Measurements from ENCODE around the gene COG4. TPM values are rescaled to one million over a fixed set of nuclear protein-coding genes. Genes with fewer than 3 reads are reported as not detected.

Gene COG4
- total RNA-seq, 4 donors from 2014 or later = 41.1 to 109 (median 47.1) TPM

DNA sequence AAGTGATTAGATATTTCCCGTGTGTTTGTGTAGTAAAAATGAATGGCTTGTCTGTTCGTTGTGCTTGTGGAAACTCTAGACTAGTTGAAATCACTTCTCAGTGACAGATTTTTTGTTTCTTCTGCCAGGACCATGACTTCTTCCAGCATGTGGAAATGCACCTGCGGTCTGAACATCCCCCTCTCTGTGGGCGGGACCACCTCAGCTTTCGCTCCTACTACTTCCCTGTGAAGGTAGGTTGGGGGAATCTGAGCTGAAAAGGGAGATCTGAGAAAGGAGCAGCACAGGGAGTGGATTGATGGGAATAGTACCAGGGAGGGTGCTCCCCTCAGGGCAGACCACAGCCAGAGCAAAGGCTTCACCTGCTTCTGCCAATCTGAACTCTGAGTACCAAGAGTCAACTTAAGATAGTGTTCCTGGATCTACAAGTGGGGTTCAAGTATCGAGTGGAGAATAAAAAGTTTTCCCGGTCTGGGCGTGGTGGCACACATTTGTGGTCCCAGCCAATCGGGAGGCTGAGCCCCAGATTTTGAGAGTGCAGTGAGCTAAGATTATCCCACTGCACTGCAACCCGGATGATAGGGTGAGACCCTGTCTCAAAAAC, 47.7 kb upstream of the COG4 start:
- no peak for DNase-seq (ENCODE audit: low spot score in 2 of 2)
- H3K27ac ChIP-seq = peak overlapping the region in 1 of 4 donors; percentile 22
- peaks cover 0 to 73% (median 43%) of the 10 kb centered on the region in 3 donors for H3K36me3 ChIP-seq

DNA sequence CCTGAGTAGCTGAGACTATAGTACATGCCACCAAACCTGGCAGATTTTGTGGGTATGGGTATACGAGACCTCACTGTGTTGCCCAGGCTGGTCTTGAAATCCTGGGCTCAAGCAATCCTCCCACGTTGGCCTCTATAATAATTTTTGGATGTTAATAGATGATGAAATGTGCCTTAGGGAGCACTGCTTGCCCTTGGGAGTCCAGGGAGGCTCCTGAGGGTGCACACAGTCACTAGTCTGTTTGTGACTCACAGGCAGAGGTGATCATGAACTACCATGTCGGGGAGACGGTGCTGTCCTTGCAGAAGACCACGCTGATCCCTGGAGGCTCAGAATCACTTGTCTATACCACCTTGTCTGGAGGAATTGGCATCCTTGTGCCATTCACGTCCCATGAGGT, 46.4 kb upstream of the COG4 start:
- Histone ChIP-seq H3K9me3 (no peaks in the 10 kb centered on the region), H3K27ac (no peak overlapping the region), H3K27me3 (no peaks in the 10 kb centered on the region), H3K4me3 (no peak overlapping the region), H3K36me3 (peaks cover 0 to 83% (median 54%) of the 10 kb centered on the region in 3 donors), H3K4me1 (peaks cover 3 to 32% (median 22%) of the 10 kb centered on the region in 4 donors)
- 84 to 92% methylated on average over 6 of the region's 6 CpGs for WGBS, 2 donors
- TF ChIP-seq, protein P1, sequence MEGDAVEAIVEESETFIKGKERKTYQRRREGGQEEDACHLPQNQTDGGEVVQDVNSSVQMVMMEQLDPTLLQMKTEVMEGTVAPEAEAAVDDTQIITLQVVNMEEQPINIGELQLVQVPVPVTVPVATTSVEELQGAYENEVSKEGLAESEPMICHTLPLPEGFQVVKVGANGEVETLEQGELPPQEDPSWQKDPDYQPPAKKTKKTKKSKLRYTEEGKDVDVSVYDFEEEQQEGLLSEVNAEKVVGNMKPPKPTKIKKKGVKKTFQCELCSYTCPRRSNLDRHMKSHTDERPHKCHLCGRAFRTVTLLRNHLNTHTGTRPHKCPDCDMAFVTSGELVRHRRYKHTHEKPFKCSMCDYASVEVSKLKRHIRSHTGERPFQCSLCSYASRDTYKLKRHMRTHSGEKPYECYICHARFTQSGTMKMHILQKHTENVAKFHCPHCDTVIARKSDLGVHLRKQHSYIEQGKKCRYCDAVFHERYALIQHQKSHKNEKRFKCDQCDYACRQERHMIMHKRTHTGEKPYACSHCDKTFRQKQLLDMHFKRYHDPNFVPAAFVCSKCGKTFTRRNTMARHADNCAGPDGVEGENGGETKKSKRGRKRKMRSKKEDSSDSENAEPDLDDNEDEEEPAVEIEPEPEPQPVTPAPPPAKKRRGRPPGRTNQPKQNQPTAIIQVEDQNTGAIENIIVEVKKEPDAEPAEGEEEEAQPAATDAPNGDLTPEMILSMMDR (IDR thresholded peaks at IDR 0.05) = no peak
- DNase-seq (ENCODE audit: low spot score in 2 of 2) = no peak

More for the DNA sequence above, 47.7 kb upstream of the COG4 start:
- no peaks in the 10 kb centered on the region for H3K9me3 ChIP-seq
- TF ChIP-seq, protein P1 (IDR thresholded peaks at IDR 0.05) = no peak
- TF ChIP-seq POLR2A (IDR thresholded peaks at IDR 0.05) (no peak), EP300 (IDR thresholded peaks at IDR 0.05) (no peak)
- H3K4me3 ChIP-seq = no peak overlapping the region
- H3K4me1 ChIP-seq = peaks cover 3 to 44% (median 28%) of the 10 kb centered on the region in 4 donors
- 84 to 88% methylated on average over 10 of the region's 10 CpGs for WGBS, 2 donors
- no peaks in the 10 kb centered on the region for H3K27me3 ChIP-seq

DNA sequence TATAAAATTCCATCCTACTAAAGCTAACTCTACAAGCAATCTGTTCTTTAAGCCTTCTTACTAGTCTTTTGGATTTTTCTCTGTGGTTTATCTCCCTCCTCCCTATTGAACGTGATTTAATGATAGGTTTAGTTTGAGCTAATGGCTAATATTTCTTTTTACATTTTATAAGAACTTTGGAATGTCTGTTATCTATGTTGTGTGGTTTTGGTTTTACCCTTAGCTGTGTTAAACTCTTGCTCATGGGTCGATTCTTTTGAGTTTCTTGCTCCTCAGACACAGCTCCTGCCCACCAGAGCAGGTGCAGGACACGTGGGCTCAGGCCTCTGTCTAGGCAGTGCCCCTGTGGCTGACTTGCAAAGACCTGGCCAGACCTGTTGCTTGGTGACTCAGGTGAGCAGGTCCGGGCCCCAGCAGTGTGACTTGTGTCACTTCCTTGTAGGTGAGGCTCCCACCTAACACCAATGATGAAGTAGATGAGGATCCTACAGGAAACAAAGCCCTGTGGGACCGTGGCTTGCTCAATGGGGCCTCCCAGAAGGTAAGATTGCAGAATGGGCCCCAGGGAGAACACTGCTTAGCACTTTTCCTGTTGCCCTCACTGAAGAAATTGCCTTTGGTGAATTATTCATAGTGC, 45.4 kb upstream of the COG4 start:
- Histone ChIP-seq H3K27me3 (no peaks in the 10 kb centered on the region), H3K27ac (peak overlapping the region in 1 of 4 donors; percentile 20), H3K9me3 (no peaks in the 10 kb centered on the region), H3K36me3 (peaks cover 0 to 93% (median 64%) of the 10 kb centered on the region in 3 donors), H3K4me1 (peaks cover 2 to 22% (median 13%) of the 10 kb centered on the region in 4 donors), H3K4me3 (no peak overlapping the region)
- no peak for DNase-seq (ENCODE audit: low spot score in 2 of 2)
- WGBS, 2 donors = 87 to 93% methylated on average over 5 of the region's 5 CpGs
- TF ChIP-seq EP300 (IDR thresholded peaks at IDR 0.05) (no peak), POLR2A (IDR thresholded peaks at IDR 0.05) (no peak)
- TF ChIP-seq, protein P1 (IDR thresholded peaks at IDR 0.05) = no peak

DNA sequence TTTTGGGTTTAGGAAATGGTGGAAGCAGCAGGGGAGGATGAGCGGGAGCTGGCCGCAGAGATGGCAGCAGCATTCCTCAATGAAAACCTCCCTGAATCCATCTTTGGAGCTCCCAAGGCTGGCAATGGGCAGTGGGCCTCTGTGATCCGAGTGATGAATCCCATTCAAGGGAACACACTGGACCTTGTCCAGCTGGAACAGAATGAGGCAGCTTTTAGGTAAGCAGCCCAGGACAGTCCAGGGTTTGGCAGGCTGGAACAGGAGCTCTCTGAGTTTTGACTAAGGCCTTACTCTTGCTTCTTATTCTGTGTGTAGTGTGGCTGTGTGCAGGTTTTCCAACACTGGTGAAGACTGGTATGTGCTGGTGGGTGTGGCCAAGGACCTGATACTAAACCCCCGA, 41.7 kb upstream of the COG4 start:
- 82 to 94% methylated on average over 4 of the region's 4 CpGs for WGBS, 2 donors
- Histone ChIP-seq H3K4me1 (no peaks in the 10 kb centered on the region), H3K4me3 (no peak overlapping the region), H3K27ac (no peak overlapping the region), H3K27me3 (no peaks in the 10 kb centered on the region), H3K36me3 (peaks cover 0 to 100% (median 72%) of the 10 kb centered on the region in 3 donors), H3K9me3 (no peaks in the 10 kb centered on the region)
- DNase-seq (ENCODE audit: low spot score in 2 of 2) = no peak
- TF ChIP-seq EP300 (IDR thresholded peaks at IDR 0.05) = no peak

DNA sequence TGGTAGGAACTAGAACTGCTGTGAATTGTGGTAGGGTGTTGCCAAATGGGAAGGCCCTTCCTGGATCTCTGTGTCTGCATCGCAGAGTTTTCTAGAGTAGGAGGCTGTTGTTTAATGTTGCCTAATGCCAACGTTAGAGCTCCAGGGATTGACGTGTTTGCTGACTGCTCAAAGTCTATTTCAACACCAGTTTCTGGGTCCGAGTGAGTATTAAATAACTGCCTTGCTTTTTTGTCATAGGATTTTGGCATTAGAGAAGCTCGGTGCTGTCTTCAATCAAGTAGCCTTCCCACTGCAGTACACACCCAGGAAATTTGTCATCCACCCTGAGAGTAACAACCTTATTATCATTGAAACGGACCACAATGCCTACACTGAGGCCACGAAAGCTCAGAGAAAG, 40.3 kb upstream of the COG4 start:
- TF ChIP-seq POLR2A (IDR thresholded peaks at IDR 0.05) (no peak), EP300 (IDR thresholded peaks at IDR 0.05) (no peak)
- TF ChIP-seq, protein P1 (IDR thresholded peaks at IDR 0.05) = no peak
- no peak overlapping the region for H3K4me3 ChIP-seq
- no peak overlapping the region for H3K27ac ChIP-seq
- no peaks in the 10 kb centered on the region for H3K9me3 ChIP-seq
- peaks cover 0 to 100% (median 72%) of the 10 kb centered on the region in 3 donors for H3K36me3 ChIP-seq
- H3K27me3 ChIP-seq = no peaks in the 10 kb centered on the region
- WGBS, 2 donors = 82 to 83% methylated on average over 7 of the region's 7 CpGs
- H3K4me1 ChIP-seq = no peaks in the 10 kb centered on the region
- no peak for DNase-seq (ENCODE audit: low spot score in 2 of 2)
